Measurements from ENCODE around the gene TLE1.

TLE1 gene

DNA sequence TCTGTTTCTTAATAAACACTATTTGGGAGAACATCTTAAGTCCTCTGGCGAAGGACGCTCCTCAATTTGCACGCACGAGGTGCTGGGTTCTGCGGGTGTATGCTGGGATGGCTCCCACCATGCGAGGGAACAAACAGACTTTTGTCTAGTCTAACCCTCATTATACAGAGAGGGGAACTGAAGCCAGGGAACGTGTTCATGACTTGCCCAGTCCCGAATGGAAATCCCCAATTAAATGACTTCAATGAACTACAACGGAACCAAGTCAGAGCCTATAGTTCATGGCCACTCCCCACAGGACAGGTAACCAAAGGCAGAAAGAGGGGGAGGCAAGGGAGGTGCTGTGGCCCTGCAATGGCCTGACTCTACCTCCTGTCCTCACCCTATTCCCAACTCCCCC lies 9.3 kb downstream of the TLE1 start:
- Histone ChIP-seq H3K4me3 (no peak overlapping the region), H3K9me3 (no peaks in the 10 kb centered on the region), H3K27me3 (no peaks in the 10 kb centered on the region), H3K36me3 (peaks cover 79% of the 10 kb centered on the region), H3K4me1 (peaks cover 50% of the 10 kb centered on the region), H4K20me1 (peaks cover 100% of the 10 kb centered on the region), H3K27ac (no peak overlapping the region), H3K4me2 (peak overlapping the region; percentile 33), H3K9ac (no peak overlapping the region)
- TF ChIP-seq Cebpa-rat (IDR thresholded peaks at IDR 0.05) = no peak

GRCh38 chr9:81678088-81678487 lies 11.3 kb downstream of the TLE1 start:
- no peak overlapping the region for H3K27ac ChIP-seq
- H3K27me3 ChIP-seq = no peaks in the 10 kb centered on the region
- H3K9me3 ChIP-seq = no peaks in the 10 kb centered on the region
- H4K20me1 ChIP-seq = peaks cover 100% of the 10 kb centered on the region
- peaks cover 86% of the 10 kb centered on the region for H3K36me3 ChIP-seq
- H3K4me2 ChIP-seq = no peak overlapping the region
- no peak for TF ChIP-seq Cebpa-rat (IDR thresholded peaks at IDR 0.05)
- H3K9ac ChIP-seq = no peak overlapping the region
- H3K4me3 ChIP-seq = no peak overlapping the region
- peaks cover 31% of the 10 kb centered on the region for H3K4me1 ChIP-seq

- H3K27me3 ChIP-seq = no peaks in the 10 kb centered on the region
These were observed 13.0 kb downstream of the TLE1 start for GRCh38 chr9:81676395-81676794.

DNA sequence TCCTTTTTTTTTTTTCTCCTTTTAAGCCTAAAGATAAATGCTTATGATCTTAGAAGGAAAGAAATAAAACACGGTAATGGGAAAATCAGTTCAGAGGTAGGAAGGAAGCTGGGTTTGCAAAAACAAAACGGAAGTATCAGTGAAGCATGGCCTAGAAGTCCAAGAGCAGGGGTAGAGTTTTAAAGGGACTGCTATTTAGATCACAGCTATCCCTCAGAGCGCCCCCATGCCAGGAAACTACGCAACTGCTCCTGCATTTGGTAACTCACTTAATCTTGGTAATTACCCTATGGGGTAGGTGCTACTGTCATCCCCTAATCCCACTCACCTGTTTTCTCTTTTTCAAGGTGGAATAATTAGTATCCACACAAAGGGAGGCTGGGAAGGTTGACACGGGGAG lies 16.0 kb downstream of the TLE1 start:
- Histone ChIP-seq H3K4me2 (no peak overlapping the region), H3K4me3 (no peak overlapping the region), H3K4me1 (peaks cover 16% of the 10 kb centered on the region), H3K9me3 (no peaks in the 10 kb centered on the region), H3K27me3 (no peaks in the 10 kb centered on the region), H4K20me1 (peaks cover 100% of the 10 kb centered on the region), H3K9ac (no peak overlapping the region), H3K36me3 (peaks cover 99% of the 10 kb centered on the region), H3K27ac (no peak overlapping the region)
- TF ChIP-seq Cebpa-rat (IDR thresholded peaks at IDR 0.05) = no peak

More at GRCh38 chr9:81676395-81676794, 13.0 kb downstream of the TLE1 start:
- no peak overlapping the region for H3K27ac ChIP-seq
- H3K36me3 ChIP-seq = peaks cover 92% of the 10 kb centered on the region
- H3K9me3 ChIP-seq = no peaks in the 10 kb centered on the region
- no peak for TF ChIP-seq Cebpa-rat (IDR thresholded peaks at IDR 0.05)
- H3K4me1 ChIP-seq = peaks cover 19% of the 10 kb centered on the region
- H3K9ac ChIP-seq = no peak overlapping the region
- peaks cover 100% of the 10 kb centered on the region for H4K20me1 ChIP-seq
- H3K4me3 ChIP-seq = no peak overlapping the region
- H3K4me2 ChIP-seq = no peak overlapping the region

GRCh38 chr9:81671880-81672280 lies 17.5 kb downstream of the TLE1 start:
- Histone ChIP-seq H3K9ac (no peak overlapping the region), H3K4me2 (no peak overlapping the region), H4K20me1 (peaks cover 100% of the 10 kb centered on the region), H3K4me1 (peaks cover 25% of the 10 kb centered on the region), H3K4me3 (no peak overlapping the region), H3K9me3 (no peaks in the 10 kb centered on the region), H3K36me3 (peaks cover 99% of the 10 kb centered on the region), H3K27ac (no peak overlapping the region), H3K27me3 (no peaks in the 10 kb centered on the region)
- TF ChIP-seq Cebpa-rat (IDR thresholded peaks at IDR 0.05) = no peak

GRCh38 chr9:81669866-81670265 lies 19.5 kb downstream of the TLE1 start:
- H3K27ac ChIP-seq = no peak overlapping the region
- H3K9me3 ChIP-seq = no peaks in the 10 kb centered on the region
- H3K4me3 ChIP-seq = no peak overlapping the region
- H3K36me3 ChIP-seq = peaks cover 91% of the 10 kb centered on the region
- H3K9ac ChIP-seq = no peak overlapping the region
- H3K27me3 ChIP-seq = no peaks in the 10 kb centered on the region
- peaks cover 45% of the 10 kb centered on the region for H3K4me1 ChIP-seq
- TF ChIP-seq Cebpa-rat (IDR thresholded peaks at IDR 0.05) = no peak
- H3K4me2 ChIP-seq = no peak overlapping the region
- peaks cover 100% of the 10 kb centered on the region for H4K20me1 ChIP-seq

DNA sequence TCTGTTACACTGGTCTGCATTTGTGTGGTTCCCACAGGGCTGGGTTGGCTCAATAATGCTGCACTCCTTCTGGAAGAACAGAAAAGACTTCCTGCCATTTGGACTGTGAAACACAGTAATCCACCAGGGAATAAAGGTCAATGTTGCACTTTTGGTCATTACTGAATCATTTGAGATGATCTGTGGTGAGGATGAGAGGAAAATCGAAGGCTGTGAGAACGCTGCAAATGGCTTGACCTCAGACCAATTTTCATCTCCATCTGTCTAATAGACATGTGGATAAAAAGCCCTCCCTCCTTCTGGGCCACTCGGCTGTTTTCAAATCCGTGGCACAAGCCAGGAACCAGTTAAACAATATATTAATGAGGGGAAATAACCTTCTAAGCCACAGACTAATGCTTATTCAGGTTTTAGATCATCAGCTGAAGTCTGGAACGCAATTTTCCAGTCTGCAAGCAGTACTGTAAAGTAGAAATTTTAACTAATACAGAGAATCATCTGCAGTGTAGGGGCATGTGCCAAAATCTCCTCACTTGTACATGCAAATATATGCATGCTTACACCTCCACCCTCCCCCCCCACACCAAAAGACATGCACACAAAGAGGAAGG lies 20.2 kb downstream of the TLE1 start:
- Histone ChIP-seq H3K27ac (no peak overlapping the region), H3K4me3 (no peak overlapping the region), H3K9me3 (no peaks in the 10 kb centered on the region), H3K9ac (no peak overlapping the region), H4K20me1 (peaks cover 100% of the 10 kb centered on the region), H3K36me3 (peaks cover 91% of the 10 kb centered on the region), H3K4me1 (peaks cover 49% of the 10 kb centered on the region), H3K27me3 (no peaks in the 10 kb centered on the region), H3K4me2 (no peak overlapping the region)
- no peak for TF ChIP-seq Cebpa-rat (IDR thresholded peaks at IDR 0.05)

DNA sequence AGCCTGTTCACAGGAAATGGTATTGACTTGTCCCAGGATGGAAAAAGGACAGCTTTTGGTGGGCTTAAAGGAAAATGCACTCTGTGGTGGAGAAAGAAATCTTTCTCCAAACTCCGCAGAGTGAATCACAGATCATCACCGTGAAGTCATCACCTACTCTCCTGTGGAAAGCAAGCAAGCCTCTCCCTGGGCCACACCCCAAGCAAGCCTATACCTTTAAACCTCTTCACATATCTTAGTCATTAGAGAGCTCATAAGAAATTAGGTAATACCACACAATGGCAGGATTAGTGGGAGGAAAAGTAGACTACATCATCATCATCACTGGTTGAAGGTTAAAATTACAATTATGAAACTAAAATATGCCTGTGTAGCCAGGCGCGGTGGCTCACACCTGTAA lies 23.2 kb downstream of the TLE1 start:
- no peak for TF ChIP-seq Cebpa-rat (IDR thresholded peaks at IDR 0.05)
- Histone ChIP-seq H3K36me3 (peaks cover 91% of the 10 kb centered on the region), H4K20me1 (peaks cover 100% of the 10 kb centered on the region), H3K4me2 (peak overlapping the region; percentile 52), H3K4me1 (peaks cover 58% of the 10 kb centered on the region), H3K4me3 (no peak overlapping the region), H3K9me3 (no peaks in the 10 kb centered on the region), H3K27me3 (no peaks in the 10 kb centered on the region), H3K9ac (no peak overlapping the region), H3K27ac (no peak overlapping the region)

DNA sequence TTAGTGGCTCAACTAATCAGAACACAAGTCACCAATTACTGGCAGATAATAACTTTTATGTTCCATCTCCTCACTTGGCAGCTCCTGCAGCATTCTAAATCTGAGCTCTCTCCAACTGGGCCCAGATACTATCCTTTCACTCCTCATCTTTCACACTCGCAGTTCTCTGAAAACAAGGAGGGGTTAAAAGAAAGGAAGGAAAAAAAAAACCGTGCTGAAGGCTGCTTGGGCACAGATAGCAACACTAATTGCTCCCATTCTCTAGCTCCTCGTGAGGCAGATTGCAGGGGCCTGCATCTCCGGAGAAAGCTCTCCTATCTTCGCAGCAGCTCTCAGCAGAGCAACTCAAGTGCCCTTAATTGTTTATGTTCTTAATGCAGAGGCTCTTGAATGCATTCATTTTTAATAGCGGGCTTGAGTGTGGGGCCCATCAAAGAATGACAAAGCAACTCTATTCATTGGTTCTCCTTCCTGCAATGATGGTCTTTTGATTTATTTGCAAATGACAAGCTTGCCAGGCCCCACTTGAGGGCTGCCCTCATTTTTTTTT lies 23.9 kb downstream of the TLE1 start:
- TF ChIP-seq Cebpa-rat (IDR thresholded peaks at IDR 0.05) = no peak

DNA sequence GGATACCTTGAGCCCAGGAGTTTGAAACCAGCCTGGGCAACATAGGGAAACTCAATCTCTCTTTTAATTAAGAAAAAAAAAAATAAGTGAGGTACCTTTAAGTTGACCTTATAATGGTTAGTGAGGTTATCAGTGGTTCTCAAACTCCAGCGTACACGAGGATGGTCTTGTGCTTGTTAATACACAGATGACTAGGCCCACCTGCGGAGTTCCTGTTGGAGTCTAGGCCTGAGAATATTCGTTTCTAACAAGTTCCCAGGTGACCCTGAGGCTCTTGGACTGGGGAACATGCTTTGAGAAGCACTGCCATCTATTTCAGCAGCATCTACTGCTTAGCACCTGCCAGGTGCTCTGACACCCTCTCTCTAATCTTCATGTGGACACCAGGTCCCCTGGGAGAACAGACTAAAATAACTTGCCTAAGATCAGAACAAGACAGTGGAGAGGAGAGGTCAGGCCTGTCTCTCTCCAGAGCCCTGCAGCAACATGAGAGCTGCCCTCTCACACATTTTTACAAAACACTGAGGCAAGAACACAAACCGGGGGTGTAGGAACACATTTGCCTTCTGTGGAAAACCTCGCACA lies 24.6 kb downstream of the TLE1 start:
- Histone ChIP-seq H3K27ac (0 out of 2 replicates have a peak overlapping the region, but pooled peaks have one; percentile 15), H3K36me3 (peaks cover 80% of the 10 kb centered on the region), H3K27me3 (no peaks in the 10 kb centered on the region), H3K4me2 (peak overlapping the region; percentile 52), H4K20me1 (peaks cover 100% of the 10 kb centered on the region), H3K9me3 (no peaks in the 10 kb centered on the region), H3K9ac (peak overlapping the region; percentile 8; the same call in 1 of the 2 replicates), H3K4me3 (no peak overlapping the region), H3K4me1 (peaks cover 53% of the 10 kb centered on the region)
- TF ChIP-seq Cebpa-rat (IDR thresholded peaks at IDR 0.05) = no peak

More for the DNA sequence above, 23.9 kb downstream of the TLE1 start:
- H3K4me2 ChIP-seq = peak overlapping the region; percentile 52
- H3K27me3 ChIP-seq = no peaks in the 10 kb centered on the region
- H3K27ac ChIP-seq = peak overlapping the region; percentile 15; the same call in 1 of the 2 replicates
- H3K9me3 ChIP-seq = no peaks in the 10 kb centered on the region
- H3K9ac ChIP-seq = peak overlapping the region; percentile 8; the same call in 1 of the 2 replicates
- H4K20me1 ChIP-seq = peaks cover 100% of the 10 kb centered on the region
- H3K4me1 ChIP-seq = peaks cover 58% of the 10 kb centered on the region
- H3K36me3 ChIP-seq = peaks cover 84% of the 10 kb centered on the region
- no peak overlapping the region for H3K4me3 ChIP-seq

Data from BLaER1 (cell line).